Hematopoietic multipotent progenitor cell treated with erythropoietin and hydrocortisone succinate and interleukin-3 and kit ligand, for 17 days (in vitro differentiated cells): ENCODE results near the gene DPP6.

ENCODE experiments used
- DNase-seq: peaks from one replicate; pipeline ENCODE4 v3.0.0-alpha.2; 2015; ENCODE audit warnings: low spot score

DPP6 gene

GRCh38 chr7:154598396-154598795 lies 546.2 kb downstream of the DPP6 start:
- no peak for DNase-seq

GRCh38 chr7:154598864-154599263 lies 546.7 kb downstream of the DPP6 start:
- no peak for DNase-seq

GRCh38 chr7:154610903-154611302 lies 558.7 kb downstream of the DPP6 start:
- DNase-seq: no peak

- DNase-seq: no peak
Observed at GRCh38 chr7:154613811-154614210, 561.6 kb downstream of the DPP6 start.

- no peak for DNase-seq
Observed at GRCh38 chr7:154620141-154620755, 568.0 kb downstream of the DPP6 start.

- DNase-seq: no peak
Observed at GRCh38 chr7:154623399-154623798, 571.2 kb downstream of the DPP6 start.

GRCh38 chr7:154627646-154628290 lies 575.6 kb downstream of the DPP6 start:
- DNase-seq: no peak

GRCh38 chr7:154628556-154628955 lies 576.4 kb downstream of the DPP6 start:
- no peak for DNase-seq

GRCh38 chr7:154631162-154631561 lies 579.0 kb downstream of the DPP6 start:
- no peak for DNase-seq

- DNase-seq: no peak
Observed at GRCh38 chr7:154633641-154634040, 581.4 kb downstream of the DPP6 start.

- no peak for DNase-seq
Observed at GRCh38 chr7:154638286-154638685, 586.1 kb downstream of the DPP6 start.

- DNase-seq: no peak
Observed at GRCh38 chr7:154640266-154640865, 588.2 kb downstream of the DPP6 start.

GRCh38 chr7:154640917-154641316 lies 588.7 kb downstream of the DPP6 start:
- no peak for DNase-seq

- no peak for DNase-seq
Observed at GRCh38 chr7:154644366-154644765, 592.2 kb downstream of the DPP6 start.

GRCh38 chr7:154646126-154647013 lies 594.2 kb downstream of the DPP6 start:
- DNase-seq: no peak

- no peak for DNase-seq
Observed at GRCh38 chr7:154647625-154648024, 595.4 kb downstream of the DPP6 start.

- DNase-seq: no peak
Observed at GRCh38 chr7:154649015-154649414, 596.8 kb downstream of the DPP6 start.

GRCh38 chr7:154649434-154649833 lies 597.2 kb downstream of the DPP6 start:
- DNase-seq: no peak

- no peak for DNase-seq
Observed at GRCh38 chr7:154650275-154650674, 598.1 kb downstream of the DPP6 start.

- no peak for DNase-seq
Observed at GRCh38 chr7:154651501-154651900, 599.3 kb downstream of the DPP6 start.

- no peak for DNase-seq
Observed at GRCh38 chr7:154652564-154652963, 600.4 kb downstream of the DPP6 start.

- no peak for DNase-seq
Observed at GRCh38 chr7:154653281-154653680, 601.1 kb downstream of the DPP6 start.

- DNase-seq: no peak
Observed at GRCh38 chr7:154656618-154657017, 604.4 kb downstream of the DPP6 start.
